Forelimb muscle (tissue), 1 donor: ENCODE results near the gene TBC1D20. TPM values are rescaled to one million over a fixed set of nuclear protein-coding genes. Genes with fewer than 3 reads are reported as not detected.
"Not testable (repeated sequence)": the region's sequence is repeated elsewhere in the genome, so short reads cannot be mapped to it uniquely, and the experiment has no call there.

Source experiments
- DNase-seq: peaks from one replicate; pipeline ENCODE4 v3.0.0-alpha.2; 2013; ENCODE audit warnings: low read depth
- polyA plus RNA-seq: library from polyadenylated mRNA; unstranded; fragments of 120-200 nt; gene quantifications from one replicate; pipeline ENCODE4 v1.2.1, GENCODE V29; 2013; ENCODE audit not compliant: insufficient read length

The TBC1D20 gene, protein sequence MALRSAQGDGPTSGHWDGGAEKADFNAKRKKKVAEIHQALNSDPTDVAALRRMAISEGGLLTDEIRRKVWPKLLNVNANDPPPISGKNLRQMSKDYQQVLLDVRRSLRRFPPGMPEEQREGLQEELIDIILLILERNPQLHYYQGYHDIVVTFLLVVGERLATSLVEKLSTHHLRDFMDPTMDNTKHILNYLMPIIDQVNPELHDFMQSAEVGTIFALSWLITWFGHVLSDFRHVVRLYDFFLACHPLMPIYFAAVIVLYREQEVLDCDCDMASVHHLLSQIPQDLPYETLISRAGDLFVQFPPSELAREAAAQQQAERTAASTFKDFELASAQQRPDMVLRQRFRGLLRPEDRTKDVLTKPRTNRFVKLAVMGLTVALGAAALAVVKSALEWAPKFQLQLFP
- 28.8 TPM for polyA plus RNA-seq

DNA sequence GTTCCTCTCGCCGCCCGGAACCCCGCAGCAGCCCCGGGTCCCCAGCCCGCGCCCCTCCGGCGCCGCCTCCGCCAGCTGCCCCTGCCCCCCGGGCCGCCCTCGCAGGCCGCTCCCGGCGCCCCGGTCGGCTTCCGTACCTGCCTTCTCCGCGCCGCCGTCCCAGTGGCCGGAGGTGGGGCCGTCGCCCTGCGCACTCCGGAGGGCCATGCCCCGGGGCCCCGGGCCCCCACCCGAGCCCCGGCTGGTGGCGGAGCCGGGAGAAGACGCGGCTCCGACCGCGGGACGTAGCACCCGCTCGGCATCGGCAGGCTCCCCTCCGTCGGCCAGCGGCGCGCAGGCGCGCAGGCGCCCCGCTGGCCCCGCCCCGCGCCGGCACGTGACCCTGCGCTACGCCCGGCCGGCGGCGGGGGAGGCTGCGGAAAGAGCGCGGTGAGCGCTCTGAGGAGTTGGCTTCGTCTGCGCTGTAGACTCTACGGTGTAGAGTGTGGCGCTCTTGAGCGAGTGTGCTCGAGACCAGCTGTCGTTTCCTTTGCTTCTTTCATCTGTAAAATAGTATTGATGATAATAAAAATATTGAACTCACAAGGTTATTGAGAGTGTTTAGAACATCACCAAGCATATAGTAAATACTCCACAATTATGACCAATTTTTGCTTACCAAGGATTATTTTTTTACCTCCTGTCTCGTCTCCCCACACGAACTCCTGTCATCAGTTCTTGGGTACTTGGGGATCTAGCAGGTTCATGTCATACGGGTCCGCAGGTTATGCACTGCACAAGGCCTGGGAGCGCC lies at the start of gene TBC1D20:
Gene TBC1D20, minus strand, starts transcription at position 335 of the 793 bp plus-strand sequence. Its CDS starts 128 bp downstream, at position 207.
- peak; percentile 81 for DNase-seq

DNA sequence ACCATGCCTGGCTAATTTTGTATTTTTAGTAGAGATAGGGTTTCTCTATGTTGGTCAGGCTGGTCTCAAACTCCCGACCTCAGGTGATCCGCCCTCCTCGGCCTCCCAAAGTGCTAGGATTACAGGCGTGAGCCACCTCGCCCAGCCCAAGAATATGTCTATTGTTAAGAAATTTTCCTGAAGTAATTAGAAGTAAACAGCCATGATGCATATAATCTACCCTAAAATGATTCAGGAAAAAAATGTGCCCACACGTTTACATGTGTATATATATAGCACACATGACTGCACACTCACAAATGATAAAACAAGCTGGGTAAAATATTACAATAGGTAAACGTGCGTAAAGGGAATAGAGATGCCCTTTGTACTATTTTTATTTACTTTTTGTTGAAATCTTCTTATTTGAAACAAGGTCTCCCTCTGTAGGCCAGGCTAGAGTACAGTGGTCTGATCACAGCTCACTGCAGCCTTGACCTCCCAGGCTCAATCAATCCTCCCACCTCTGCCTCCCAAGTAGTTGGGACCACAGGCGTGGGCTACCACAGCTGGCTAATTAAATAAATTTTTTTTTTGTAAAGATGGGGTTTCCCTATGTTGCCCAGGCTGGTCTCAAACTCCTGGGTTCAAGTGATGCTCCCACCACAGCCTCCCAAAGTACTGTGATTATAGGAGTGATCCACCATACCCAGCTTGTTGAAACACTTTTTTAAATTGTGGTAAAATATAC lies 48.2 kb upstream of the TBC1D20 start:
- DNase-seq = not testable (repeated sequence)

DNA sequence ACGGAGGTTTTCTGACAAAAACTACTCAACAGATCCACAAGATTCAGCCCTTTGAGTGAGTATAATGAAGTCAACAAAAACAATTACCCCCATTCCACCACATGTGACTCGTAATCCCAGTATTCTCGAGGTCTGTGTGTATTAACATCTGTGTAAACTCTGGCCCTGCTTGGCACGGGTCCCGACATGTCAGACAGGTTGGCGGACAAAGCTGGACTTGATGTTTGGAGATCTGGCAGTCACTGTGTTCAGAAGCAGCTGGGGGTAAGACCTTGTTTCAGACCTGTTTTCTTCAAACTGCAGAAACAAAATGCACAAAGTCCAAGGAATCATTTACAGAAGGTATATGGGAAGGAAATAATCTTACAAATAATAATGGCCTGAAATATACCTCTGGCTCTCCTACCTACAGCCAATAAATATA lies 46.0 kb upstream of the TBC1D20 start:
- DNase-seq = not testable (repeated sequence)

DNA sequence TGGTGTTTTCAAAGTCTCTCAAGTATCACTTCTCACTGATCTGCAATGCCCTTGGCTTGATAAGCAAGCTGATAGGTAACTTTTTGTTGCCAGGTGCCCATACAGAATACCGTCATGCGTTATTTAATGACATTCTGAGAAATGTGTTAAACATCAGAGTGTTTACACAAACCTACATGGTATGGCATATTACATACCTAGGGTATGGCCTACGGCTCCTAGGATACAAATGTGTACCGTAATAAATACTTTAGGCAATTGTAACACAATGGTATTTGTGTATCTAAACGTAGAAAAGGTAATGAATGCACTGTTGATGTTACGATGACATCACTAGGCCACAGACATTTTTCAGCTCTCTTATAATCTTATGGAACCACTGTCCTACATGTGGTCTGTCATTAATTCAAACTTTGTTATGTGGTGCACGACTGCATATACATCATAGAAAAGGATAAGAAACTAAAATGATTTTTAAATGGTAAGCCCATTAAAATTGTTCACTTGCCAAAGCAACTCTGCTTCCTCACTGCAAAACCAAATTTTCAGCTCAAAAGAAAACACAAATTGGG lies 45.5 kb upstream of the TBC1D20 start:
- DNase-seq = no peak

DNA sequence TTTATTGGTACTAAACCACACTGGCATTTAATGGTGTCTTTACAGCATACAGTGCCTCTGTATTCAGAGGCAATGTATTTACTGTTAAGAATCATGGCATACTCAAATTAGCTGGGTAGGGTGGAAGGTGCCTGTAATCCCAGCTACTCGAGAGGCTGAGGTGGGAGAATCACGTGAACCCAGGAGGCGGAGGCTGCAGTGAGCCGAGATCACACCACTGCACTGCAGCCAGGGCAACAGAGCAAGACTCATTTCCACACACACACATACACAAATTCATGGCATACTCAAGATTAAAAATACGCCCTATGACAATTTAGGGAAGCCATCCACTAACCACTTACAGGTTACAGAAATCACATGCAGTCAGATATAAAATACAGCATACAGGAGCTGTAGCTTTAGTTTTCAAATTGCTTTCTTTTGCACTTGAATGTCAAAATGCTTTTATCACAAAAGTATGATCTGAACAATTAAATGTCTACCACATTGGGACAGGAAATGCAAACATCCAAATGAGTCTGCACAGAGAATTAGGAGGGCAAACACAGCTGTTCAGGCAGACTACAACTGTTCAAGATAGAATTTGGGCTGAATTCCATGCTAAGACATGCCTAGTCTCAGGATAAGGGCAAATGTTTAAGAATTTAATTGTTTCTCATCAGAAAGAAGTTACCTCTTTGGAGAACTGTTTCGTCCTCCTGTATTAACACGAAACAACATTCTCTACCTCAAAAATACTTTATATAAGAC lies 44.8 kb upstream of the TBC1D20 start:
- no peak for DNase-seq

DNA sequence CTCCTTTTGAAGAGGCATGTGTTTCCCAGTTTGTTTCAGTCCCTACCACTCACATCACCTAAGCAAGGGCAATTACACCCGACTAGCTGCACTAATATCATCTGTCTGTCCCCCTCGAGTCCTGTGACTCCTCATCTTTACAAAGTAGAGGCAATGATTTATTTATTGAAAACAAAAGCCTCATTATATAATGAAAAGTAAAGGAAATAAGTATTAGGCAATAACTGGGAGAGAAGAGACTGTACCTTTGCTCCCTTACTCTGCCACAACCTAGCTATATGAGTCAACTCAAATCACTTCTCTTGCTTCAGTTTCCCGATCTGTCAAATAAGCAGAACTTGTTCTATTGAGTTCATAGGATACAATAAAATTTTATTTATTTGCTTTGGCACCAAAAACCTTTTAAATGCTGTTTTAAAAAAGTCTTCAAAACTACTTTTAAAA lies 42.3 kb upstream of the TBC1D20 start:
- no peak for DNase-seq

DNA sequence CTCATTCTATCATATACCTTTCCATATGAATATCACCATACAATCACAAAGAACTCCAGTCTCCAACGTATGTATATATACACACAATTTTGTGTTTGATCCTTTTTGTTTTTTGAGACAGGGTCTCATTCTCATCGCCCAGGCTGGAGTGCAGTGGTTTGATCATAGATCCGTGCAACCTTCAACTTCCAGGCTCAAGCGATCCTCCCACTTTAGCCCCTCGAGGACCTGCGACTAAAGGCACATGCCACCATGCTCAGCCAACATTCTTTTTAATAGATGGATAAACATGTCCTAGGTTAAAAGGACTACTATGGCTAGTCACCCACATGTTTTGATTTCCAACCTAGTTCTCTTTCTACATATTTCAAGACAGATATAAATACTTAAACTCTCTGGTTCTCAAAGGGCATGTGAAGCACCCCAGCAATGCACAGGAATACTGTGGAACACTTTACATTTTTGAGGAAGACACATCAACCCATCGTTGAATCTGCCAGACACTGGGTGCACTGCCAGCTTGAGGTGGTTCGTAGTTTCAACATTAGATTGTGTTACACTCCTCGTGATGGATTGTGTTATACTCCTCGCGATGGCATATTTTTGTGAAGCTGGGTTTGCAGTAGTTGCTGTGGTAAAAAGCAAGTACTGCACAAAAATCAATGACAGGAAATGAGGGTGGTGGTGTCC lies 40.9 kb upstream of the TBC1D20 start:
- no peak for DNase-seq

DNA sequence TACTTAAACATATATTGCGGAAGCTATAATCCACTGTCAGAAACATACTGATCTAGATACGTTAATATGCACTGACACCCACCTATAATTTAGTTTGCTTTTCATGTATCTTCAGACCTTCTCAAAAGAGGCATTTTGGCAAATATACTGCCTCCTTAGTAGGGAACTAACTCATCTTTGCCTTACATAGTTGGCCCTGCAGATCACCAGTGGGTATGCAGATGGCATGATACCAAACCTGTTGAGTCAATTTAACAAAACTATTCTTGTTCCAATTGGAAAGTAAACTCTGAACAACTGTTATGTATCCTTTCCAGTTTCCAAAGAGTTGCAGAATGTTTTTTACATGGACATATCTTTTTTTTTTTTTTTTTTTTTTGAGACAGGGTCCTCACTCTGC lies 35.6 kb upstream of the TBC1D20 start:
- DNase-seq = no peak

DNA sequence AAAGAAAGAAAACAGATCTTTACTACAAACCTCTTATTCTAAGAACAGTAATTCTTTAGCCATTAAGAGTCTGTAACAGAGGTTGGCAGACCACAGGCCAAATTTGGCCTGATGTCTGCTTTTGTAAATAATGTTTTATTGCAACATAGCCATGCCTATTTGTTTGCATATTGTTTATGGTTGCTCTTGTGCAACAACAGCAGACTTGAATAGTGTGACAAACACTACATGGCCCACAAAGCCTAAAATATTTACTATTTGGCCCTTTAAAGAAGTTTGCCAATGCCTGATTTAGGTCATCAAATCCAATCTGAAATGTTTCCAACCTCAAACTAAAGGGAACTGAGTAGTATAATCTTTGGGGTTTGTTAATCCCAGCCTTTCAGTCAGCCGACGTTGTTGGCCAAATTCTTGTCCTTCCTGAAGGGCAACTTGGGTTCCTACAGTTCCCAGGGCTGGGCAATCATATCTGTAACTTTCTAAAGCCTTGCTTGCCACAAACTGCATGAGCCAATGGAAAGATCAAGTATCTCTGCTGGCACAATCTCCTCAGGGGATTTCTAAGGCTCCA lies 33.9 kb upstream of the TBC1D20 start:
- DNase-seq = no peak

DNA sequence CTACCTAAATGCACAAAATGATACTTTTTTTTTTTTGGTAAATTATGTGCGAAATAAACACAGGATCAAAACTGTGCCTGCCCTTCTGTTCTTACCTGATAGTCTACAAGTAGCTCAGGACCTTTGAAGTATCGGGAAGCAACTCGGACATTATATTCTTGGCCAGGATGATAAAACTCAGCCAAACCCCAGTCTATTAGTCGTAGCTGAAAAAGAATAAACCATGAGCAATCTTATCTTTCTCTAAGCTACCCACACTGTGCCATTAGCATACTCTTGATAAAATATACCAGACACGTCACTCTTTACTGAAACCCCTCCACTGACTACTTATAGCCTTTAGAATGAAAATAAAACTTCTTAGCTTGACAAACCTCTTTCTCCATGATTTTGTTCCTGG lies 29.8 kb upstream of the TBC1D20 start:
- no peak for DNase-seq

DNA sequence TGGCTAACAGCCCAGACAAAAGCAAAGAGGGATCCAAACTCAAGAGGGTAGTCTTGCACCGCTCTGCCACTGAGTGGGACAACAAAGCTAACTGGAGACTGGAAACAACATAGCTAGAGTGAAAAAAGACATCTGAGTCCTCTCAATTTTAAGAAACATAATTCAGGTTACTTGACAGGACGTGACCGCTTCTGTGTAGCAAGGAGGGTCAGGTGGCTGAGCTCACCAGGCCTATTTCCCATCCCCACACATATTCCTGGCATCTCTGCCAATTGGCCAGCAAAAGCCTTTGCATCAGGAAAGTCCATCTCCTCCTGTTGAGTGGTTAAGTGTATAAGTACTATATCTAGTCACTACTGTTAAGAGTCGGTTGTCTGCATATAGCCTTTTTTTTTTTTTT lies 25.3 kb upstream of the TBC1D20 start:
- DNase-seq = no peak

DNA sequence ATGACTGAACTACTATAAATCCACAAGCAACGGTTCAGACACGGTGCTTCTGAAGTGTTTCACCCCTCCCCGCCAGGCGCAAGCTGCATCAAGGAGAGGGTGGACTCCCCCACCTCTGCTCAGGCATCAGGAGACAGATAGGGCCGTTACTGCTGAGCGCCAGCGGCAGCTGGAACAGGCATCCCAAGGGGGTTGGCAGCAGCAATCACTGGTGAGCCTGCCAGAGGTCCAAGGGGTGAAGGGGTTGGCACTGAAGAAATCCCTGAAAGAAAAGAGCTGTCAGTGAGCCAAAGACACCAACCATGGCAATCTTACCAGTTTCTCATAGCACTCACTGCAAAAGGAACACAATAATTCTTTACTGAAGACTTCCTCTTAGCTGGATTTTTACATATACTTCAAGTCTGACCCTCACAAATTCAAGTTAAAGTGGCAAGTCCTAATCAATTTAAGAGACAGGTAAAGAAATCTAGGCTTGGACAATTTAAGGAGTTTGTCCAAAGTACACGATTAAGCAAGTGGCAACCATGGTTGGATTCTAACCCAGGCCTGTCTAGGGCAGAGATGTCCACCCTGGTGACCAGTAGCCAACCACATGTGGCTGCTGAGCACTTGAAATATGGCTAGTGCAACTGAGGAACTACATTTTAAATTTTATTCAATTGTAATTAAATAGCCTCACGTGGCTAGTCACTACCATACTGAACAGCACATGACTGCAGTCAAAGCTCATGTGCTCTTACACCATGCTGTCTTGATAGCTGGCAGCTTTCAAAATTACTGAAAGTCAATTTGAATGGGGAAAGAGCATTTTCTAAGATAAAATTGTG lies 21.7 kb upstream of the TBC1D20 start:
- DNase-seq = no peak

DNA sequence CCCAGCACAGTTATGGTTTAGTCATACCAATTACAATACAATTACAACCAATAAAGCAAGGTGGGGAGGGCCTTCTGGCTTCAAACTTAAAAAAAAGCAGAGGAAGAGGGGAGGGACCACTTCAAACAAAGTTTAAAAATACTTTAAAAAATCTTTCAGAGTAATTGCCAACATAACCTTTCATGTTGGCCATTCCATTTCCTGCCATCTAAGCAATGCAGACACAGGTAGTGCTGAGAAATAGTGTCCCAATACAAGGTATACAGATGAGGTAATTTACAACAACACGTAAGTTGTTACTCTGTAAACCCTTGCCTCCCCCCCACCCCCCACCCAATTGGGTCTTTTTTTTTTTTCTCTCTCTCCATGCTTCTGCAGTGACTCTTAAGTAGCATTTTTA lies 18.8 kb upstream of the TBC1D20 start:
- DNase-seq = no peak

DNA sequence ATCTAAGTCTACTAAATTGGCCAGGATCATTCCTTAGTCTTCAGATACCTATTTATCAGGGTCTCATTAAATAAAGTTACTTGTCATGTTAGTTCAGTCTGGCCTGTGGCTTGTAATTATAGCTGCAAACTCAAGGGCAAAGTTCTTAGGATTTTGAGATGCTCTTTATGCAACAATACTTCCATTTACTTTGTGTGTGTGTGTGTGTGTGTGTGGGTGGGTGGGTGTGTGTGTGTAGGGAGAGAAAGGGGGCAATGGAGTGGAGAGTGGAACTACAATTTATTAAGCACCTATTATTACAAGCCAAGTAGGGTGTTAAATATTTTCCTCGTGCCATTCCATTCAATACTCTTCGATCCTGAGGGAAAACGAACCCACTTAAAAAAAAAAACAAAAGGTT lies 17.7 kb upstream of the TBC1D20 start:
- DNase-seq = no peak

DNA sequence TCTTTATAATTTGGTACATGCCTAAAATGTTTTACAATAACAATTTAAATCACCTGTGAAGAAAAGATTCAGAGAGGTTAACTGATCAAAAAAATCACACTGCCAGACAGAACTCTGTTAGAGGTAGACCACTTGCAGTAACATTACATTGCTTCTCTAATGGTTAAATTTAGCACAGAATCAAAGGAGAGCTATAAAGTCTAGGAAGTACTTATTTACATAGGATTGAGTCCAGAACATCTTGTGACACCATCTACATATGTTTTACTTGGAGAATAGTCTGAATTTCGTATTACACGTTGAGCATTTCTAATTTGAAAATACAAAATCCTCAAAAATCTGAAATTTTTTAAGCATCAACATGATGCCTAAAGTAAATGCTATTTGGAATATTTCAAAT lies 17.2 kb upstream of the TBC1D20 start:
- DNase-seq = no peak

DNA sequence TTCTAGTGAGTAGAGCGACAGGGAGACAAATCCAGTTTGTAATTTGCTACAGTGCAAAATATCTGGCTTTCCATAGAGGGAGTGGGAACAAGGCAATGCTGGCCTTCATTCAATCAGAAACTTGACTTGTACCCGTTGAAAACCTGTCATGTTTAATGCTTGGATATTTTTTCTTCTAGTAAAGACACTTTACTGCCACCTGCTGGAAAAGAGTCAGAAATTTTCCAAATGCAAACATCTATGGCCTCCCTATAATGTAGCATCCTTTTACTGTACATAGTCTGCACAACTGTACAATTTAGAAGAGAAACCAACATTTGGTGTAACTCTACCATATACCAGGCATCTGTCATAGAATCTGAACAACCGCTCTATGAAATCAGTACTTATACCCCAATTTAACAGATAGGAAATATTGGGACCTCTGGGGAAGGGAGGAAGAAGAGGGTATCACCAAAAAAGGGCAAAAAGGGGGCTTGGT lies 16.7 kb upstream of the TBC1D20 start:
- peak; percentile 45 for DNase-seq

DNA sequence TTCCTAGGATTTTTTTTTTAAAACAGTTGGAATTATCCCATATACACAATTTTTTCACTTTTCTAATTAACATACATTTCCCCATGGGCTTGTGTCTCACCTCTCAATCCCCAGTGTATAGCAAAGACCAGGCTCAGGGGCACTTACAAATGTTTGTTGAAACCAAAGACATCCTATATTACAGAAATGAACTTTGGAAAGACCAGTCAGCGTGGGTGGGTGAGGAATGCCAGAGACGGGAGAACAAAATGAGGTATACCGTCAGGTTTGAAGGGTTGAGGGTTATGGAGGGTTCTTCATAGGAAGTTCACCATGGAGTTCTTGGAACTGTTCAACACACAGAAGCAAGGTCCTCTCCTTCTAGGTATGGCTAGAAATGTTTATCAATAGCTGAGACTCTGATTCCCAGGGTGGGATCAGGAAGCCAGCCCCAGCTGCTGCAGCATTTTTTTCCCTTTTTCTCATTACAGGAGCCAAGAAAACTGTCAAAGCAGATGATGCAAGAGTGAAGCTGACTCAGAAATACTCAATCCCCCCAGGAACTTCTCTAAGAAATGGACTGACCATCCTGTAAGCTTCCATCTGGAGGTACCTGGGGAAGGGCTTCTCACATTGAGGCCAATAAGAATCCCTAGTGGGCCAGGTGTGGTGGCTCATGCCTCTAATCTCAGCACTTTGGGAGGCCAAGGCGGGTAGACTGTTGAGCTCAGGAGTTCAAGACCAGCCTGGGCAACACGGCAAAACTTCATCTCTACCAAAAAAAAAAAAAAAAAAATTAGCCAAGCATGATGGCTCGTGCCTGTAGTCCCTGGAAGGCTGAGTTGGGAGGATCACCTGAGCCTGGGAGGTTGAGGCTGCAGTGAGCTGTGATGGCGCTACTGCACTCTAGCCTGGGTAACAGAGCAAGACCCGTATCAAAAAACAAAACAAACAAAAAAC lies 15.9 kb upstream of the TBC1D20 start:
- DNase-seq = no peak
